Ecto neural progenitor cell (in vitro differentiated cells): ENCODE measurements around the gene ATXN2.

Source experiments
- DNase-seq: peaks from one replicate; pipeline ENCODE4 v3.0.0-alpha.2; 2018; ENCODE audit warnings: low spot score

The ATXN2 gene

DNA sequence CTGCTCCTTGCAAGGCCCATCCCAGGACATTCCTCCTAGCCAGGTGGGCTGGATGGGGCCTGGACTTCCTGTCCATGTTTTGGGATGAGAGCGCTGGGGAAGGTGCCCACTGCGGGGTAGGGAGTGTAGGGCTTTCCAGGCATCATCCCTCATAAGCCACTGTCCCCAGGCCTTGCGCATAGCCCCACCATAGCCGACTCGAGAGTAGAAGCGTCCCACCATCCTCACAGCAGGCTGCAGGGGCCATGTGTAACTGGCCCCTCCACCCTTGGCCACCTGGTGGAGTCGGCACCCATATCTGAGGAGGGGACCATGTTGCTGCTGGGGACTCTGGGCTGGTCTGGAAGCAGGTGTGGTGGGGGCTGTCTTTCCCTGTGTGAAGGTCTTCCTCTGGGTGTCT is 162.8 kb downstream of the ATXN2 start:
- DNase-seq: no peak

DNA sequence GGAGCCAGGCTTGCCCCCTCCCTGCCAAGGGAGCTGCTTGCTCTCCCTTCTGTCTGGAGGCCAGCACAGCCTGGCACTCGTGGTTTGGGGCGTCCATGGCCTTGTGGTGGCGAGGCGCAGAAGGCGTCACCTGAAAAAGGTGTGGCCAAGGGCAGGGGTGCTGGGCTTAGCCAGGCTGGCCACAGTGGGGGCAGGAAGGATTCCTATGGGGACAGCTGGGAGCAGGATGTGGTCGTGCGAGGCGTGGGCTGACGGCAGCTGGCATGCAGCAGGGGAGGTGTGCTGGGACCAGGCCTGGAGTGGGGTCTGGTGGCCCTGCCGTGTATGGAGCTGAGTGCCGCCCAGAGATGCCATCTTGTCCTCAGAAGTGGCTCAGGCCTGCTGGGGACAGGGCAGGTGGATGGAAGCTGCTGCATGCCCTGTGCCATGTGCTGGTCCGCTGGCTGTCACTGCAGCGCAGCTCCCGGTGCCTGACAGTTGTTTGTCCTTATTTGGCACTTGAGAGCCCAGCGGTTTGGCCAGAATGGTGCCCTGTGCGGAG is 163.4 kb downstream of the ATXN2 start:
- no peak for DNase-seq

DNA sequence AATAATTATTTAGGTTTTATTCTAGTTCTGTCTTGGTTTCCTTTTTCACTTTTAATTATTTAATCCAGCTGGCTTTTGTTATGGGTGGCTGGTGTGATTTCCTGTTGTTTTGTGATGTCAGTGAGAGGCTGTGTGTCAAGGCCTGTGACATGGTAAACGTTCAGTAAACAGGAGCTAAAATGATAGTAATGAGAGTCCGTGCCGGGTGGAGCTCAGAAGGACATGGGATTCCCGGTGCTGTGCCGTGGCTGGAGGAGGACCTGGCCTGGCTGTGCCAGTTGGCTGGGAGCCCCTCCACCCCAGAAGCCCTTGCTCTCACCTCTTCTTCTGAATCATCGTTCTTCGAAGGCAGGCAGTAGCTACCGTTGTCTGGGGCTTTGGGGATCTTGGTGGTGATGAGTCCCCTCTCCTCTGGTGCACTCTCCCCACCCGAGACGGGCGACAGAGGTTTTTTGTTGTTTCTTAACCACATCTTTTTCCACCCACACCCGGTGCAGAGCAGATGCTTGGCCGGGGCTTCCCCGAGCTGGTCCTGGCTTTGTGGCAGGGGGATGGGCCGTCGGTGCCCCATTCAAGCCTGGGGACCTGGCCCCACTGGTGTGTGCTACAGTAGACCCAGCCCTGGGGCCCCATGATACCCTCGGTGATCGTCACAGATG is 164.3 kb downstream of the ATXN2 start:
- DNase-seq: no peak

DNA sequence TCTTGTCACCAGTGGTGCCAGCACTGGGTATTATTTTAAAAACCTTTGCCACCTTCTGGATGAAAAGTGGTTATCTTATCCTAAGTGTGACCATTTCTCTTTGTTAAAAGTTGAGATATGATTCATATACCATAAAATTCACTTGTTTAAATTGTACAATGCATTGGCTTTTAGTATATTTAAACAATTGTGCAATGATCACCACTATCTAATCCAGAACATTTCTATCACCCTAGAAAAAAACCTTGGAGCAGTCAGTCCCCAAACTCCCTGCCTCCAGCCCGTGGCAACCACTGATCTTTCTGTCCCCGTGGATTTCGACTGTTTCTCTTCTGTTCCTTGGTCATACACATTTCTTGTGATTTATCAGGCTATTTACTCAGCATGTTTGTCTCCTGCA is 165.1 kb downstream of the ATXN2 start:
- no peak for DNase-seq

DNA sequence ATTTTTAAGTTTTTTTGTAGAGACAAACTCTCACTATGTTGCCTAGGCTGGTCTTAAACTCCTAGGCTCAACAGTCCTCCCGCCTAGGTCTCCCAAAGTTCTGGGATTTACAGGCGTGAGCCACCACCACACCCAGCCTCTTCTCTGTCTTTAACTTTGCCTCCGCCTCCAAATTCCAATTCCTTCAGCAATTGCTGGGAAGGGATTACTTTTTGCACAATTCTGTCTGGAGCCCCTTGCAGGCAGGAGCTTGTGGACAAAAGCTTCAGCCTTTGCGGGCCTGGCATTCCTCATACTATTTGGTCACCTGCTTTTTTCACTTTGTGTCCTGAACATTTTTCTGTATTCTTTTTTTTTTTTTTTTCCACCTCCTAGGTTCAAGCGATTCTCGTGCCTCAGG is 167.3 kb downstream of the ATXN2 start:
- no peak for DNase-seq

GRCh38 chr12:111430433-111431353 is 168.4 kb downstream of the ATXN2 start:
- no peak for DNase-seq

DNA sequence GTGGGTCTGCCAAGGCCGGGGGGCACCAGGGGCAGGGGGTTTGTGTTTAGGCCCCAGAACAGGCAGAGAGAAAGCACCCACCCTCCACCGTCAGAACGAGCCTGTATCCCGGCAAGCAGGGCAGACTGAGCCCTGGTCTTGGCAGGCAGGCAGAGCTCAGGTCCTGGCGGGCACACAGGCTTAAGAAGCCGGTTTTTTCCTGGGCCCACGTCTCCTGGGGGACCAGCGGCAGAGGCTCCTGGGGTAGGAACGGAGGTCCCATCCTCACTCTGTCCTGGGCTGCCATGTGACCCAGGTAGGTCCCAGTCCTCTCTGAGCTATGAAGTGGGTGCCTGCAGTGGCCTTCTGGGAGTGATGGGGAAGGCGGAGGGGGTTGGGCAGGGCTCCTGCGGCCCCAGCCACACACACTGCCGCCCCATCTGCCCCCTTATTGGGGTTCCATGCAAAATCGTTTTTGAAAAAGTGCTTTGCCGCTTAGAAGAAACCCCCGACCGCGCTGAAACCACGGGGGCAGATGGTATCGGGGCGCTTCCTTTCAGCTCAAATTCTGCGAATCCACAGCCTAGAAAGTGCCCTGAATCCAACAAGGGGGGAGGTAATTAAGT is 169.2 kb downstream of the ATXN2 start:
- no peak for DNase-seq

GRCh38 chr12:111428728-111429175 is 170.4 kb downstream of the ATXN2 start:
- DNase-seq: no peak

GRCh38 chr12:111428081-111428727 is 170.9 kb downstream of the ATXN2 start:
- no peak for DNase-seq

DNA sequence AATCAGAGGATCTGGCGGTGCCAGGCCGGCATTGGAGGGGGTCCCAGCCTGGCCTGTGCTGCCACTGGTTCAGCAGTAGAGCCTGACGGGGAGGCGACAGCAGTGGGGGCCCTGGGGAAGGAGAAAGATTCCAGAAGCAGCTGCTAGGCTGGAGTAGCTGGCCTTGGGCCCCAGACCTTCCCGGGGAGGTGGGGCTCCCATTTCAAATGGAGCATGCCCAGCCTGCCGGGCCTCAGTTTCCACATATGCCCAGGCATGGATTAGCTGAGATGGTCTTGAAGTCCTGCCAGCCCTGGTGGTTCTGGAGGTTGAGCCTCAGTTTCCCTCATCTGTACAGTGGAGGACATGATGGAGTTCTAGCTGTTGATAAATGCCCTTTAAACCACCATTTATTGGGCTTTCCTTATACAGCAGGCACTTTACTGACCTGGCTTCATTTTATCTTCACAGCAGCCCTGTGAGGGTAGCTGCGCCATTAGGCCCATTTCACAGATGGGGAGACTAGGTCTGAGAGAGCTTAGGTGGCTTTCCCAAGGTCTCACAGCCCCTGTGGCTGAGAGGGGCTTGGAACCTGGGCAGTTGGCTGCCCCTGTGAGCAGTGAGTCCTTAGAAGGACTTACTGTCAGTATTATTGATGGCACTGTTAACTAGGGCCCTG is 171.6 kb downstream of the ATXN2 start:
- no peak for DNase-seq

DNA sequence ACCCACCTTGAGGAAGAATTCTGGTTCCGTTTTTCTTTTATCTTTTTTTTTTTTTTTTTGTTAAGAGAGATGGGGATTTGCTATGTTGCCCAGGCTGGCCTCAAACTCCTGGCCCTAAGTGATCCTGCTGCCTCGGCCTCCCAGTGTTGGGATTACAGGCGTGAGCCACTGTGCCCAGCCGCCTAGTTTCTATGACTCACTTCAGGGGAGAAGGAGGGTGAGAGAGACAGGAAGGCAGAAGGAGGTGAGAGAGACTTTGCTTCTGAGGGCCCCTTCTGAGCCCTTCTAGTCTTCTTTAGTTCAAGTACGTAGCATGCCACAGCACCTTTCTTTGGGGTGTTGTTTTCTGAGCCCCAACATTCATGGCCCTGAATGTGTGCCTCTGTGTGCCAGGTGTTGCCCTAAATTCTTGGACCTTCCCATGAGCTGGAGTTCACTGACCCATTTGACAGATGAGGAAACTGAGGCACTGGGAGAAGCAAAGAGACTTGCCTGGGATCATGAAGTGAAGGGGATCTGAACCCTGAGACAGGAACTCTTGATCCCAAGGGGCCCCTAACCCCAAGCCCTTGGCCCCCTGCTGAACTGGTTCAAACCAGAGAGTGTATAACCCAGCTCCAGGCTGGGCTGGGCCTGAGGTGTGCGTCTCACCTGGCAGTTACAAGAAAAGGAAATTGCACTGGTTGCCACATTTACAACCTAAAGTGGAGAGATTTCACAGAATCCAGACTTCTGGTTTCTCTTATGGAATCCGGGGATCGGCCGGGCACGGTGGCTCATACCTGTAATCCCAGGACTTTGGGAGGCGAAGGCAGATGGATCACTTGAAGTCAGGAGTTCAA is 172.6 kb downstream of the ATXN2 start:
- DNase-seq: no peak

- DNase-seq: no peak
These were observed 173.5 kb downstream of the ATXN2 start for GRCh38 chr12:111425655-111426054.

- no peak for DNase-seq
These were observed 174.3 kb downstream of the ATXN2 start for GRCh38 chr12:111424793-111425251.

DNA sequence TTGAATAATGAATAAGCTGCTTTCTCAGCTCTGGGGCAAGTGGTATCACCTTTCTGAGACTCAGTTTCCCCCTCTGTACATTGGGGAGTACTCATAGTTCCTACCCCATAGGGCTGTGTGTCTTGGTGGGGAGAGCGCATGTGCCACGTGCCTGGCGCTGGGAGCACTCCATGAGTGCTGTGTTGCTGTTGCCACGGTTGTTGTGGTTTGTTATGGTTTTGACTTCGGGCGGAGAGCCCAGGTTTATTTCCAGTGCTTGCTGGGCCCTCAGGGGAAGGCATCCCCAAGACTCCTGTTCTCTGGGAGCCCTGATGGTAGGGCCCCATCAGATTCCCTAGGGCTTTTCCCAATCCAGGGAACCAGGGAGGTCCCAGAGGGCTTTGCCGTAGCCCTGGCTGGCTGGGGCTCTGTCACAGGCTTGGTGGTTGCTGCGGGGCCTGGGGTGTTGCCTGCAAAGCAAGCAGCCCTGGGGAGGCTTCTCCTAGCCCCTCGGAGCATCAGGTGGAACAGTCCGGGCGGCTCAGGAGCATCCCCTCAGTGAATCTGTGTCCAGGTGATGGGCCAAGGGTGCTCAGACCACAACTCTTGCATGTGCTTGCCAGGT is 174.8 kb downstream of the ATXN2 start:
- no peak for DNase-seq

DNA sequence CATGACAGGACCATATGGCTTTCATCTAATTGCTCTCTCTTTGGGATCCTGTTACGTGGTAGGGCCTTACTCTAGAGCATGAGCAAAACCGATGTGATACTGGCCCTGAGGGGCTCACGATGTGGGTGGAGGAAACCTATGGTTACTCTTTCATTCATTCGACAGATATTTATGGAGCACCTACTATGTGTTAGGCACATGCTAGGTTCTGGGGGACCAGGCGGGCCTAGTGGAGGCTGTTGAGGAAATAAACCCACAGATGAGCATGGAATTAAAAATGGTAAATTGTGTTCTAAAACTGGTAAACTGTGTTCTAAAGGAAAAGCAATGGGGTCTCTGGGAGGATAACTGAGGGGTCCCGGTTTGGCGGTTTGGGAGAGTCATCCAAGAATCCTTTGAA is 178.6 kb downstream of the ATXN2 start:
- DNase-seq: no peak

DNA sequence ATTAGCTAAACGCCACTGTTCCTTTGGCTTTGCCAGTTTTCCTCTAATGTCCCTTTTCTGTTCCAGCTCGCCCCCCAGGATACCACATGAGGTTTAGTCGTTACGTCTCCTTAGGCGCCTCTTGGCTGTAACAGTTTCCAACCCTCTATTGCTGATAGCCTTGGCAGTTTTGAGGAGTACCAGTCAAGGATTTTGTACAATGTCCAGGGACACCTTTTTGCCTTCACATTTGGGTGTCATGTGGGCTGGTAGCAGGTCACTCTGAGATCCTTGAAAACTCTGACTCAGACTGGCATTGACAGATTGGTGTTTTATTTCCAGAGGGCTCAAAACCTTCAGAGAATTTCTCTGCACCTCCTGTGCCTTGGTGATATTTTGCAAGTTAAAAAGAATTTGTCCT is 179.3 kb downstream of the ATXN2 start:
- no peak for DNase-seq

- no peak for DNase-seq
These were observed 180.6 kb downstream of the ATXN2 start for GRCh38 chr12:111418594-111418880.

- DNase-seq: no peak
These were observed 181.1 kb downstream of the ATXN2 start for GRCh38 chr12:111417784-111418593.

- DNase-seq: no peak
These were observed 181.8 kb downstream of the ATXN2 start for GRCh38 chr12:111417290-111417689.
